Ishikawa (cell line): Measurements from ENCODE around the gene ANKFY1.

Source experiments
- CEBPB ChIP-seq: IDR thresholded peaks from 2 replicates; pipeline ENCODE4 v1.6.1; 2012
- CREB1 ChIP-seq: IDR thresholded peaks from 2 replicates; pipeline ENCODE4 v1.6.1; 2012; ENCODE audit warnings: low read depth
- EGR1 ChIP-seq: IDR thresholded peaks from 2 replicates; pipeline ENCODE4 v1.6.1; 2012
- EP300 ChIP-seq: IDR thresholded peaks from 2 replicates; pipeline ENCODE4 v1.6.1; 2012; ENCODE audit warnings: borderline replicate concordance
- FOXM1 ChIP-seq: IDR thresholded peaks from 2 replicates; pipeline ENCODE4 v1.6.1; 2012; ENCODE audit warnings: low read depth, borderline replicate concordance
- MAX ChIP-seq: IDR thresholded peaks from 2 replicates; pipeline ENCODE4 v1.6.1; 2012
- NFIC ChIP-seq: IDR thresholded peaks from 2 replicates; pipeline ENCODE4 v1.6.1; 2012
- RAD21 ChIP-seq: IDR thresholded peaks from 2 replicates; pipeline ENCODE4 v1.6.1; 2012; ENCODE audit warnings: low read depth
- REST ChIP-seq: IDR thresholded peaks from 2 replicates; pipeline ENCODE4 v1.6.1; 2012; ENCODE audit warnings: low read depth, mild to moderate bottlenecking
- TAF1 ChIP-seq: IDR thresholded peaks from 2 replicates; pipeline ENCODE4 v1.6.1; 2012; ENCODE audit warnings: low read depth, mild to moderate bottlenecking
- TCF12 ChIP-seq: IDR thresholded peaks from 2 replicates; pipeline ENCODE4 v1.6.1; 2012; ENCODE audit warnings: low read depth
- TEAD4 ChIP-seq: IDR thresholded peaks from 2 replicates; pipeline ENCODE4 v1.6.1; 2012
- USF1 ChIP-seq: IDR thresholded peaks from 2 replicates; pipeline ENCODE4 v1.6.1; 2012
- YY1 ChIP-seq: IDR thresholded peaks from 2 replicates; pipeline ENCODE4 v1.6.1; 2012; ENCODE audit warnings: low read depth
- ZBTB7A ChIP-seq: IDR thresholded peaks from 2 replicates; pipeline ENCODE4 v1.6.1; 2012; ENCODE audit warnings: low read depth

ANKFY1 gene

GRCh38 chr17:4266550-4266949 is 2.8 kb upstream of the ANKFY1 start:
- no peak for TF ChIP-seq MAX
- no peak for TF ChIP-seq FOXM1
- no peak for TF ChIP-seq NFIC
- no peak for TF ChIP-seq USF1
- no peak for TF ChIP-seq ZBTB7A
- TF ChIP-seq RAD21 = no peak
- TF ChIP-seq TEAD4 = no peak
- TF ChIP-seq TCF12 = no peak
- no peak for TF ChIP-seq EP300
- no peak for TF ChIP-seq EGR1
- TF ChIP-seq REST = no peak
- no peak for TF ChIP-seq CEBPB
- TF ChIP-seq CREB1 = no peak
- TF ChIP-seq TAF1 = no peak
- TF ChIP-seq YY1 = no peak

GRCh38 chr17:4262703-4263102 is 1.1 kb downstream of the ANKFY1 start:
- TF ChIP-seq TEAD4 = no peak
- no peak for TF ChIP-seq EGR1
- no peak for TF ChIP-seq FOXM1
- no peak for TF ChIP-seq TAF1
- TF ChIP-seq CREB1 = no peak
- no peak for TF ChIP-seq MAX
- no peak for TF ChIP-seq USF1
- no peak for TF ChIP-seq RAD21
- no peak for TF ChIP-seq EP300
- TF ChIP-seq REST = no peak
- TF ChIP-seq CEBPB = no peak
- TF ChIP-seq ZBTB7A = no peak
- no peak for TF ChIP-seq TCF12
- no peak for TF ChIP-seq NFIC
- no peak for TF ChIP-seq YY1

GRCh38 chr17:4261452-4261851 is 2.3 kb downstream of the ANKFY1 start:
- no peak for TF ChIP-seq MAX

GRCh38 chr17:4258867-4259266 is 4.9 kb downstream of the ANKFY1 start:
- TF ChIP-seq USF1 (no peak), TAF1 (no peak), EP300 (no peak), CEBPB (no peak), YY1 (no peak), TEAD4 (no peak), CREB1 (no peak), NFIC (no peak)

GRCh38 chr17:4256952-4257351 is 6.8 kb downstream of the ANKFY1 start:
- TF ChIP-seq REST = no peak
- no peak for TF ChIP-seq EGR1
- no peak for TF ChIP-seq TCF12
- TF ChIP-seq USF1 = no peak
